Measurements from ENCODE around the gene GABARAPL2.

GABARAPL2 gene

GRCh38 chr16:75615619-75616018 is 49.4 kb downstream of the GABARAPL2 start:
- TF ChIP-seq CTCF (IDR thresholded peaks at IDR 0.05; ENCODE audit: low read depth, low read length) = no peak

DNA sequence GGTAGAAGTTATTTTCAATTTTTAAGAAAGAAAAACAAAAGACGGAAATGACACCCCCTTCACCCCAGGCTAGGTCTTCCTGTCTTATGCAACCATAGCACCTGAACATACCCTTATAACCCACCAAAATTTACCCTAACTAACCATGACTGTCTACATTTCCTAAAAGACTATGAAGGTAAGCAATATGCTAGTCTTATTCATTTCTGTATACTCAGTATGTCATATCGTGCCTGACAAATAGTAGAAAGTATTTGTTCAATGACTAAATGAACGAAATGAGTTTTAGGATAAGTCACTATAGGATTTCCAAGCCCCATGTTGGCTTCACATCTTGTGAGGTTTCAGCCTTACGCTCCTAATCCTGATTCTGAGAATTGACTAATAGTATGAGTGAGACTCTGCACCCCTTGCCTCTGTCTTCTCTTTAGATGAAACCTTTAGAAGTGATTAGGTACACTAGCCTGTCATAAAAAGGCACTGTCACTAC is 50.4 kb downstream of the GABARAPL2 start:
- TF ChIP-seq CTCF (IDR thresholded peaks at IDR 0.05; ENCODE audit: low read depth, low read length) = no peak
- H3K4me3 ChIP-seq (ENCODE audit: low read depth, low read length) = no peak overlapping the region

More at GRCh38 chr16:75615619-75616018, 49.4 kb downstream of the GABARAPL2 start:
- H3K4me3 ChIP-seq (ENCODE audit: low read depth, low read length) = no peak overlapping the region

DNA sequence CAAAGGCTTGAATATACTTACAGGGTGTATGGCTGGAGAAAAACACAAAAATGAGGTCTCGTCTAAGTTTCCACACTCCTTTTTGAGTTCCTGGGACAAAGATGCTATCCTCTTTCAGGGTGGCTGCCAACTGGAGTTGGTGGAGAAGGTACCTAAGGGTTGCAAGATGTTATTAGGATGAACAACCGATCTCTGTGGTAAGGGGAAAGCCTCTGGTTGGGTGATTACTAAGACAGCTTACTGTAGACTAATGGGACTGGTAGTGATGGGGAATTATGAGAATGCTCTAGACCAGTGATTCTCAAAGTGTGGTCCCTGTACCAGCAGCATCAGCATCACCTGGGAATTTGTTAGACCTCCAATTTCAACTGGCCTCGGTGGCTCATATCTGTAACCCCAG is 50.9 kb downstream of the GABARAPL2 start:
- no peak overlapping the region for H3K4me3 ChIP-seq (ENCODE audit: low read depth, low read length)
- TF ChIP-seq CTCF (IDR thresholded peaks at IDR 0.05; ENCODE audit: low read depth, low read length) = no peak

DNA sequence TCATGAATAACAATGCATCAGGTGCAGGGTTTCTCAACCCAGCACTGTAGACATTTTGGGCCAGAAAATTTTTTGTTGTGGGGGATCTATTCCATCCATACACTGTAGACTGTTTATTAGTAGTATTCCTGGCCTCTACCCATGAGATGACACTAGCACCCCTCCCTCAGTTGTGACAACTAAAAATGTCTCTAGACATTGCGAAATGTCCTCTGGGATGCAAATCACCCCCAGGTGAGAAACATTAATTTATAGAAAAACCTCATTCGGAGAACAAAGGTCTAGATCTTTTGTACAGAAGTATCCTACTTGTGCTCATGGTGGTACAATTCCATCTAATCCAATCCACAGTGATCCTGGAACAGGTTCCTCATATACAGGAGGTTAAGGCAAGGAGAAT is 52.6 kb downstream of the GABARAPL2 start:
- H3K4me3 ChIP-seq (ENCODE audit: low read depth, low read length) = no peak overlapping the region
- TF ChIP-seq CTCF (IDR thresholded peaks at IDR 0.05; ENCODE audit: low read depth, low read length) = no peak

- no peak overlapping the region for H3K4me3 ChIP-seq (ENCODE audit: low read depth, low read length)
- no peak for TF ChIP-seq CTCF (IDR thresholded peaks at IDR 0.05; ENCODE audit: low read depth, low read length)
These were observed 54.4 kb downstream of the GABARAPL2 start for GRCh38 chr16:75620326-75621169.

GRCh38 chr16:75621170-75621477 is 54.9 kb downstream of the GABARAPL2 start:
- TF ChIP-seq CTCF (IDR thresholded peaks at IDR 0.05; ENCODE audit: low read depth, low read length) = no peak
- H3K4me3 ChIP-seq (ENCODE audit: low read depth, low read length) = no peak overlapping the region

GRCh38 chr16:75622761-75623605 is 56.8 kb downstream of the GABARAPL2 start, which contains the start of gene ADAT1:
Gene ADAT1 (minus strand): TSS chr16:75623281. CDS start chr16:75620799, 2,482 bp downstream.
- no peak for TF ChIP-seq CTCF (IDR thresholded peaks at IDR 0.05; ENCODE audit: low read depth, low read length)
- H3K4me3 ChIP-seq (ENCODE audit: low read depth, low read length) = peak within 1 kb of the TSS; percentile 92
